H1 (cell line): ENCODE results near the gene INPPL1. TPM values are rescaled to one million over a fixed set of nuclear protein-coding genes. Genes with fewer than 3 reads are reported as not detected.

ENCODE experiments used
- BCL11A ChIP-seq, 2 experiments: IDR thresholded peaks; one replicate each; pipeline ENCODE4 v1.6.1; 2011; ENCODE audit warnings: low read depth in 2 of 2, low read length in 2 of 2, mild to moderate bottlenecking in 2 of 2
- BRCA1 ChIP-seq: IDR thresholded peaks from 2 replicates; pipeline ENCODE4 v1.6.1; 2012; ENCODE audit warnings: low read depth, low read length, improper control_type of control experiment
- CTCF ChIP-seq, 3 experiments: IDR thresholded peaks; 1 replicate in 2 of 3; 2 replicates in 1 of 3; pipeline versions ENCODE4 v1.5.1 to v1.6.1; 2011; ENCODE audit warnings: low read length in 3 of 3, mild to moderate bottlenecking in 3 of 3, inconsistent platforms in 2 of 3, low read depth in 1 of 3, moderate library complexity in 1 of 3; ENCODE audit not compliant: insufficient read depth in 1 of 3; ENCODE audit errors: control extremely low read depth in 1 of 3
- EZH2 ChIP-seq: fragments of 200-600 bp; sonication (generic); IDR thresholded peaks from 2 replicates; pipeline ENCODE4 v1.7.1; 2012; ENCODE audit warnings: low read depth, mild to moderate bottlenecking, moderate library complexity, low read length, inconsistent platforms; ENCODE audit not compliant: severe bottlenecking
- HDAC2 ChIP-seq, 2 experiments: fragments of 300-600 bp in 1 of 2; sonication (generic) in 1 of 2; IDR thresholded peaks; 2 replicates each; pipeline ENCODE4 v1.6.1; 2011 to 2012; ENCODE audit warnings: low read depth in 2 of 2, low read length in 2 of 2, mild to moderate bottlenecking in 2 of 2, moderate library complexity in 2 of 2, borderline replicate concordance in 1 of 2, inconsistent platforms in 1 of 2
- MAX ChIP-seq: IDR thresholded peaks from 2 replicates; pipeline ENCODE4 v1.6.1; 2012; ENCODE audit warnings: inconsistent platforms
- POLR2A ChIP-seq, 2 experiments: IDR thresholded peaks; 1 replicate in 1 of 2; 2 replicates in 1 of 2; pipeline ENCODE4 v1.6.1; 2011; ENCODE audit warnings: low read depth in 2 of 2, low read length in 2 of 2, mild to moderate bottlenecking in 2 of 2; ENCODE audit errors: control extremely low read depth in 1 of 2
- RBBP5 ChIP-seq: IDR thresholded peaks from 2 replicates; pipeline ENCODE4 v1.7.1; 2012; ENCODE audit warnings: low read depth, mild to moderate bottlenecking, inconsistent platforms, low read length, moderate library complexity, borderline replicate concordance
- RXRA ChIP-seq: IDR thresholded peaks from 2 replicates; pipeline ENCODE4 v1.6.1; 2011; ENCODE audit warnings: low read depth, mild to moderate bottlenecking, low read length, moderate library complexity; ENCODE audit not compliant: insufficient read depth
- SIN3A ChIP-seq, 2 experiments: IDR thresholded peaks in 1 of 2; conservative IDR thresholded peaks in 1 of 2; 2 replicates each; pipeline ENCODE4 v1.6.1; 2011 to 2012; ENCODE audit warnings: low read length in 2 of 2, improper control_type of control experiment in 1 of 2, low read depth in 1 of 2, mild to moderate bottlenecking in 1 of 2
- SP1 ChIP-seq: IDR thresholded peaks from 2 replicates; pipeline ENCODE4 v1.6.1; 2011; ENCODE audit warnings: low read depth, low read length
- SP2 ChIP-seq: IDR thresholded peaks from 2 replicates; pipeline ENCODE4 v1.6.1; 2012; ENCODE audit warnings: mild to moderate bottlenecking, low read length, inconsistent platforms
- USF2 ChIP-seq: IDR thresholded peaks from 2 replicates; pipeline ENCODE4 v1.6.1; 2011; ENCODE audit warnings: low read length, improper control_type of control experiment
- polyA plus RNA-seq, 7 experiments: library from polyadenylated mRNA; depleted of rRNA in 3 of 7; stranded (reverse) in 5 of 7; unstranded in 2 of 7; fragments of >200 nt in 5 of 7; fragments of 200-250 nt in 2 of 7; gene quantifications; 1 replicate in 5 of 7; 2 replicates in 1 of 7; 4 replicates in 1 of 7; pipeline versions ENCODE4 v1.2.1 to v1.2.3, GENCODE V29; 2011 to 2013; ENCODE audit warnings: missing spikeins in 2 of 7, mixed read lengths in 2 of 7
- total RNA-seq: library from RNA; stranded (reverse); fragmentation: NEBNext Ultra II Directional; extraction: Animal tissue kit (Norgen Biotek cat#: 25700); gene quantifications from 2 replicates; pipeline ENCODE4 v1.2.1, GENCODE V29; 2021

The INPPL1 gene
- total and polyA plus RNA-seq, 2 of the 8 experiments (the other 6 are each of a cell fraction or from before 2014, with no cell fraction given), result 54.5 to 79.5 TPM

GRCh38 chr11:72222907-72223614 lies 1.5 kb upstream of the INPPL1 start (continued):
- TF ChIP-seq CTCF (IDR thresholded peaks at IDR 0.05; ENCODE audit: control extremely low read depth in 1 of 3, insufficient read depth in 1 of 3, low read depth in 1 of 3, low read length in 3 of 3), result 0 out of 4 replicates have a peak, but pooled peaks of 1 of the 3 experiments have one; percentile 1
- no peak for TF ChIP-seq RXRA
- no peak for TF ChIP-seq USF2
- peak; percentile 35 to 62; a peak in 1 of 4 replicates for TF ChIP-seq HDAC2 (IDR thresholded peaks at IDR 0.05; ENCODE audit: borderline replicate concordance in 1 of 2, low read depth in 2 of 2, low read length in 2 of 2)
- TF ChIP-seq SP1, result peak; percentile 71; the same call in 1 of the 2 replicates
- TF ChIP-seq BCL11A (IDR thresholded peaks at IDR 0.05; ENCODE audit: low read depth in 2 of 2, low read length in 2 of 2), result no peak
- no peak for TF ChIP-seq SP2
- no peak for TF ChIP-seq MAX
- no peak for TF ChIP-seq BRCA1
- peak; percentile 57; the same call in 1 of the 2 replicates for TF ChIP-seq RBBP5
- no peak for TF ChIP-seq EZH2
- TF ChIP-seq POLR2A (IDR thresholded peaks at IDR 0.05; ENCODE audit: control extremely low read depth in 1 of 2, low read depth in 2 of 2, low read length in 2 of 2), result no peak
- TF ChIP-seq SIN3A (conservative IDR thresholded peaks at IDR 0.05 in 1 of 2, IDR thresholded peaks at IDR 0.05 in 1 of 2; ENCODE audit: low read depth in 1 of 2, low read length in 2 of 2), result peak; percentile 20 to 72; a peak in 2 of 4 replicates
